Natural killer cell (primary cell): ENCODE results near the gene CNPY2. TPM values are rescaled to one million over a fixed set of nuclear protein-coding genes. Genes with fewer than 3 reads are reported as not detected.

Experiments
- ATAC-seq, 3 donors: fragments of 150-1000 bp in 2 of 3; fragments of 200-7000 bp in 1 of 3; cut with Tn5 transposase; 1 replicate in 1 of 3; 2 replicates in 2 of 3; pipeline ENCODE4 v1.10.0; 2021; ENCODE audit warnings: mild to moderate bottlenecking in 2 of 3, moderate library complexity in 2 of 3
- DNase-seq, 2 donors: peaks; one replicate each; pipeline versions ENCODE4 v3.0.0 to v3.0.0-alpha.2; 2013 to 2021; ENCODE audit warnings: mixed read lengths in 1 of 2
- H3K27ac ChIP-seq: one replicate; pipeline ENCODE4 v1.5.1; 2013; ENCODE audit warnings: mild to moderate bottlenecking, low read length
- H3K27me3 ChIP-seq: one replicate; pipeline ENCODE4 v1.6.1; 2013; ENCODE audit warnings: low read length; ENCODE audit not compliant: control insufficient read depth, insufficient read depth
- H3K36me3 ChIP-seq: one replicate; pipeline ENCODE4 v1.6.1; 2013; ENCODE audit warnings: low read length; ENCODE audit not compliant: control insufficient read depth, insufficient read depth
- H3K4me1 ChIP-seq: one replicate; pipeline ENCODE4 v1.6.1; 2013; ENCODE audit warnings: low read length; ENCODE audit not compliant: control insufficient read depth, insufficient read depth
- H3K4me3 ChIP-seq: one replicate; pipeline ENCODE4 v1.5.1; 2013; ENCODE audit warnings: low read length
- H3K9me3 ChIP-seq: one replicate; pipeline ENCODE4 v1.6.1; 2013; ENCODE audit warnings: low read length; ENCODE audit not compliant: control insufficient read depth, insufficient read depth
- H3K27ac Mint-ChIP-seq, 2 donors: one replicate each; pipeline ENCODE4 v1.8.0; 2022; ENCODE audit warnings: mild to moderate bottlenecking in 2 of 2, mixed read lengths in 2 of 2, moderate library complexity in 1 of 2
- H3K27me3 Mint-ChIP-seq, 2 donors: one replicate each; pipeline ENCODE4 v1.8.0; 2022; ENCODE audit warnings: low read depth in 2 of 2, mixed read lengths in 2 of 2
- H3K36me3 Mint-ChIP-seq: one replicate; pipeline ENCODE4 v1.8.0; 2022; ENCODE audit warnings: mixed read lengths
- H3K4me1 Mint-ChIP-seq, 2 donors: one replicate each; pipeline ENCODE4 v1.8.0; 2022; ENCODE audit warnings: mixed read lengths in 2 of 2
- H3K4me3 Mint-ChIP-seq: one replicate; pipeline ENCODE4 v1.8.0; 2022; ENCODE audit warnings: mild to moderate bottlenecking, moderate library complexity, mixed read lengths
- H3K9me3 Mint-ChIP-seq, 2 donors: one replicate each; pipeline ENCODE4 v1.8.0; 2022; ENCODE audit warnings: mixed read lengths in 2 of 2
- CTCF ChIP-seq: fragments of 200-600 bp; IDR thresholded peaks from one replicate; pipeline ENCODE4 v1.8.0; 2022; ENCODE audit warnings: antibody characterized with exemption
- WGBS: methylation state at CpG from one replicate; pipeline ENCODE4 v1.1.7; 2013; ENCODE audit warnings: missing lambda C conversion rate; ENCODE audit not compliant: insufficient coverage; 5-methylcytosine and 5-hydroxymethylcytosine counted together
- intact Hi-C: fragments of 100-400 bp; cut with micrococcal nuclease; formaldehyde crosslinking; loops from one replicate; pipeline ENCODE4 v1.14.2; 2022
- total RNA-seq, 4 donors: library from RNA; stranded (reverse); fragments of 120-200 nt in 1 of 4; gene quantifications; one replicate each; pipeline versions ENCODE4 v1.2.3 to v1.2.4, GENCODE V29; 2013 to 2022

CNPY2 gene
- total RNA-seq, 3 donors from 2014 or later (not counting 1 experiment from before 2014, with no cell fraction given) = 50.4 to 64.3 (median 60.8) TPM

- intact Hi-C loops = no loop called here
- Histone ChIP-seq H3K36me3 (peaks cover 69% of the 10 kb centered on the region), H3K4me1 (no peaks in the 10 kb centered on the region), H3K27ac (no peak overlapping the region), H3K4me3 (no peak overlapping the region), H3K9me3 (no peaks in the 10 kb centered on the region), H3K27me3 (no peaks in the 10 kb centered on the region)
- DNase-seq = no peak
- ATAC-seq = no peak
- no peak overlapping the region for H3K4me3 Mint-ChIP-seq
- peak overlapping the region in 1 of 2 donors; percentile 47 for H3K27ac Mint-ChIP-seq
- peaks cover 6% of the 10 kb centered on the region for H3K36me3 Mint-ChIP-seq
- WGBS = no CpG with 5 or more reads among the region's 2 CpGs
- no peak for TF ChIP-seq CTCF
- peaks cover 0 to 5% of the 10 kb centered on the region in 2 donors for H3K4me1 Mint-ChIP-seq
- no peaks in the 10 kb centered on the region for H3K9me3 Mint-ChIP-seq
- H3K27me3 Mint-ChIP-seq = no peaks in the 10 kb centered on the region
Measured at GRCh38 chr12:56282579-56282978, 33.2 kb downstream of the CNPY2 start.

- Histone ChIP-seq H3K4me3 (no peak overlapping the region), H3K4me1 (no peaks in the 10 kb centered on the region), H3K27ac (no peak overlapping the region), H3K9me3 (no peaks in the 10 kb centered on the region), H3K27me3 (no peaks in the 10 kb centered on the region), H3K36me3 (peaks cover 72% of the 10 kb centered on the region)
- Mint-ChIP-seq H3K27ac (peak overlapping the region in 1 of 2 donors; percentile 47), H3K4me3 (no peak overlapping the region), H3K27me3 (no peaks in the 10 kb centered on the region), H3K36me3 (peaks cover 6% of the 10 kb centered on the region), H3K4me1 (peaks cover 0 to 5% of the 10 kb centered on the region in 2 donors), H3K9me3 (no peaks in the 10 kb centered on the region)
- DNase-seq (no peak), ATAC-seq (no peak)
- intact Hi-C loops = no loop called here
- no peak for TF ChIP-seq CTCF
- 90% methylated on average over 6 of the region's 6 CpGs for WGBS
Measured at GRCh38 chr12:56282030-56282429, 33.8 kb downstream of the CNPY2 start.

- DNase-seq (no peak), ATAC-seq (no peak)
- Histone ChIP-seq H3K27ac (no peak overlapping the region), H3K9me3 (no peaks in the 10 kb centered on the region), H3K4me1 (no peaks in the 10 kb centered on the region), H3K27me3 (no peaks in the 10 kb centered on the region), H3K4me3 (no peak overlapping the region), H3K36me3 (peaks cover 67% of the 10 kb centered on the region)
- intact Hi-C loops = no loop called here
- no peaks in the 10 kb centered on the region for H3K4me1 Mint-ChIP-seq
- H3K9me3 Mint-ChIP-seq = no peaks in the 10 kb centered on the region
- peak overlapping the region in 1 of 2 donors; percentile 46 for H3K27ac Mint-ChIP-seq
- peaks cover 11% of the 10 kb centered on the region for H3K36me3 Mint-ChIP-seq
- TF ChIP-seq CTCF = no peak
- H3K4me3 Mint-ChIP-seq = no peak overlapping the region
- H3K27me3 Mint-ChIP-seq = no peaks in the 10 kb centered on the region
Measured at GRCh38 chr12:56280849-56281248, 34.9 kb downstream of the CNPY2 start.

- intact Hi-C loops = no loop called here
- no peak overlapping the region for H3K4me3 Mint-ChIP-seq
- H3K4me3 ChIP-seq = no peak overlapping the region
- no peaks in the 10 kb centered on the region for H3K27me3 Mint-ChIP-seq
- H3K4me1 Mint-ChIP-seq = no peaks in the 10 kb centered on the region
- no peak overlapping the region for H3K27ac ChIP-seq
- no peaks in the 10 kb centered on the region for H3K9me3 Mint-ChIP-seq
- peaks cover 16% of the 10 kb centered on the region for H3K36me3 Mint-ChIP-seq
- ATAC-seq = no peak
- peaks cover 73% of the 10 kb centered on the region for H3K36me3 ChIP-seq
- DNase-seq = no peak
- no peaks in the 10 kb centered on the region for H3K27me3 ChIP-seq
- H3K4me1 ChIP-seq = no peaks in the 10 kb centered on the region
- TF ChIP-seq CTCF = no peak
- no peaks in the 10 kb centered on the region for H3K9me3 ChIP-seq
- H3K27ac Mint-ChIP-seq = no peak overlapping the region
- 97% methylated on average over 3 of the region's 3 CpGs for WGBS
Measured at GRCh38 chr12:56278905-56279304, 36.9 kb downstream of the CNPY2 start.
